GM23248 (cell line): ENCODE data around the gene FRRS1L.

Experiments used
- EZH2 ChIP-seq: fragments of 200-600 bp; sonication (generic); IDR thresholded peaks from 2 replicates; pipeline ENCODE4 v1.6.1; 2018; ENCODE audit warnings: antibody characterized with exemption, mild to moderate bottlenecking; ENCODE audit not compliant: insufficient read depth, poor library complexity, severe bottlenecking
- EZH2phosphoT487 ChIP-seq: fragments of 200-600 bp; sonication (generic); IDR thresholded peaks from 2 replicates; pipeline ENCODE4 v1.6.1; 2018; ENCODE audit warnings: antibody characterized with exemption, moderate library complexity, mild to moderate bottlenecking, low read depth; ENCODE audit not compliant: insufficient read depth

DNA sequence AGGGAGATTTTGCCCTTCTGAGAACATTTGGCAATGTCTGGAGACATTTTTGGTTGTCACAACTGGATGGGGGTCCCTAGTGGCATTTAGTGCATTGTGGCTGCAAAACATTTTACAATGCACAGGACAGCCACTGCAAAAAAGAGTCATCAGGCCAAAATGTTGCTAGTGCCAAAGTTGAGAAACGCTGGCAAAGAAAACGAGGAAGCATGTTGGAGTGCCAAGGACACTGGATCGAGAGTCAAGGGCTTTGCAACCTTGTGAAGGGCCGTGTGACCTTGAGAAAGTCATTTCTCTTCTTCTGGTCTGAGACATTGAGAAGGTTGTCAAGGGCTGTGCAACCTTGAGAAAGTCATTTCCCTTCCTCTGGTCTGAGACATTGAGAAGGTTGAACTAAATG is 45.7 kb upstream of the FRRS1L start:
- TF ChIP-seq EZH2 (no peak), EZH2phosphoT487 (no peak)
